ENCODE results near the gene PAK4.

GRCh38 chr19:39100500-39101166 is 25.0 kb upstream of the PAK4 start:
- no peak for TF ChIP-seq REST (IDR thresholded peaks at IDR 0.05; ENCODE audit: low read depth, low read length)
- TF ChIP-seq CTCF (IDR thresholded peaks at IDR 0.05), result no peak
- no peak for TF ChIP-seq EP300 (IDR thresholded peaks at IDR 0.05; ENCODE audit: borderline replicate concordance in 1 of 2, low read depth in 1 of 2, low read length in 1 of 2)
- TF ChIP-seq USF2 (IDR thresholded peaks at IDR 0.05; ENCODE audit: borderline replicate concordance, low read depth, low read length), result no peak
- TF ChIP-seq RCOR1 (IDR thresholded peaks at IDR 0.05; ENCODE audit: low read length), result no peak
- TF ChIP-seq, protein P1, sequence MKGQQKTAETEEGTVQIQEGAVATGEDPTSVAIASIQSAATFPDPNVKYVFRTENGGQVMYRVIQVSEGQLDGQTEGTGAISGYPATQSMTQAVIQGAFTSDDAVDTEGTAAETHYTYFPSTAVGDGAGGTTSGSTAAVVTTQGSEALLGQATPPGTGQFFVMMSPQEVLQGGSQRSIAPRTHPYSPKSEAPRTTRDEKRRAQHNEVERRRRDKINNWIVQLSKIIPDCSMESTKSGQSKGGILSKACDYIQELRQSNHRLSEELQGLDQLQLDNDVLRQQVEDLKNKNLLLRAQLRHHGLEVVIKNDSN (IDR thresholded peaks at IDR 0.05; ENCODE audit: borderline replicate concordance, low read depth), result no peak
- TF ChIP-seq RFX5 (IDR thresholded peaks at IDR 0.05; ENCODE audit: low read length), result no peak
- no peak for TF ChIP-seq RXRA (IDR thresholded peaks at IDR 0.05; ENCODE audit: borderline replicate concordance, low read depth)
- TF ChIP-seq TAF1 (IDR thresholded peaks at IDR 0.05; ENCODE audit: borderline replicate concordance, low read depth, low read length), result no peak
- no peak for TF ChIP-seq RAD21 (IDR thresholded peaks at IDR 0.05; ENCODE audit: low read length)
- TF ChIP-seq, protein P2, sequence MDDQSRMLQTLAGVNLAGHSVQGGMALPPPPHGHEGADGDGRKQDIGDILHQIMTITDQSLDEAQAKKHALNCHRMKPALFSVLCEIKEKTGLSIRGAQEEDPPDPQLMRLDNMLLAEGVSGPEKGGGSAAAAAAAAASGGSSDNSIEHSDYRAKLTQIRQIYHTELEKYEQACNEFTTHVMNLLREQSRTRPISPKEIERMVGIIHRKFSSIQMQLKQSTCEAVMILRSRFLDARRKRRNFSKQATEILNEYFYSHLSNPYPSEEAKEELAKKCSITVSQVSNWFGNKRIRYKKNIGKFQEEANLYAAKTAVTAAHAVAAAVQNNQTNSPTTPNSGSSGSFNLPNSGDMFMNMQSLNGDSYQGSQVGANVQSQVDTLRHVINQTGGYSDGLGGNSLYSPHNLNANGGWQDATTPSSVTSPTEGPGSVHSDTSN (IDR thresholded peaks at IDR 0.05), result no peak
- no peak for TF ChIP-seq YY1 (IDR thresholded peaks at IDR 0.05; ENCODE audit: low read depth)
